HepG2 (cell line): Measurements from ENCODE around the gene CFL1. TPM values are rescaled to one million over a fixed set of nuclear protein-coding genes. Genes with fewer than 3 reads are reported as not detected.
A peak's percentile ranks its signal among the peaks of the same experiment; 100 is the strongest.

Experiments used
- AGO1 ChIP-seq: fragments of 200-400 bp; formaldehyde crosslinking; IDR thresholded peaks from 2 replicates; pipeline ENCODE4 v1.6.1; 2017; ENCODE audit warnings: mild to moderate bottlenecking, low read depth, low read length, moderate library complexity; ENCODE audit not compliant: poor library complexity, severe bottlenecking
- BHLHE40 ChIP-seq: IDR thresholded peaks from 2 replicates; pipeline ENCODE4 v1.6.1; 2011; ENCODE audit warnings: low read length, improper control_type of control experiment
- CEBPB ChIP-seq: IDR thresholded peaks from 2 replicates; pipeline ENCODE4 v1.6.1; 2011; ENCODE audit warnings: low read depth, low read length, improper control_type of control experiment, borderline replicate concordance
- FOSL2 ChIP-seq: sonication (generic); formaldehyde crosslinking; IDR thresholded peaks from 2 replicates; pipeline ENCODE4 v1.4.0; 2020; ENCODE audit warnings: missing genetic modification reagents
- GATAD1 ChIP-seq: IDR thresholded peaks from 2 replicates; pipeline ENCODE4 v1.6.1; 2016; ENCODE audit warnings: missing genetic modification reagents, missing compliant biosample characterization
- JDP2 ChIP-seq: sonication (generic); formaldehyde crosslinking; IDR thresholded peaks from 2 replicates; pipeline ENCODE4 v1.8.1; 2022; ENCODE audit warnings: missing genetic modification reagents, borderline replicate concordance
- PHB2 ChIP-seq: fragments of 450-650 bp; IDR thresholded peaks from 2 replicates; pipeline ENCODE4 v1.6.1; 2018; ENCODE audit not compliant: partially characterized antibody
- PLRG1 ChIP-seq: fragments of 450-650 bp; conservative IDR thresholded peaks from 2 replicates; pipeline ENCODE4 v1.6.1; 2016
- POLR2AphosphoS2 ChIP-seq: IDR thresholded peaks from 2 replicates; pipeline ENCODE4 v1.6.1; 2011; ENCODE audit warnings: low read depth, low read length, improper control_type of control experiment
- ZBTB43 ChIP-seq: sonication (generic); formaldehyde crosslinking; conservative IDR thresholded peaks from 2 replicates; pipeline ENCODE4 v1.4.0; 2020; ENCODE audit warnings: missing genetic modification reagents
- ZMAT3 ChIP-seq: sonication (generic); formaldehyde crosslinking; conservative IDR thresholded peaks from 2 replicates; pipeline ENCODE4 v1.7.0; 2021; ENCODE audit warnings: missing genetic modification reagents
- ZNF12 ChIP-seq: sonication (generic); formaldehyde crosslinking; IDR thresholded peaks from 2 replicates; pipeline ENCODE4 v1.5.0; 2020; ENCODE audit warnings: missing genetic modification reagents
- ZNF225 ChIP-seq: sonication (generic); formaldehyde crosslinking; IDR thresholded peaks from 2 replicates; pipeline ENCODE4 v1.4.0; 2020; ENCODE audit warnings: mild to moderate bottlenecking, missing genetic modification reagents
- ZNF263 ChIP-seq: sonication (generic); formaldehyde crosslinking; IDR thresholded peaks from 2 replicates; pipeline ENCODE4 v1.4.0; 2020; ENCODE audit warnings: missing genetic modification reagents
- ZNF382 ChIP-seq: sonication (generic); formaldehyde crosslinking; IDR thresholded peaks from 2 replicates; pipeline ENCODE4 v1.5.0; 2020; ENCODE audit warnings: missing genetic modification reagents, mild to moderate bottlenecking, borderline replicate concordance
- ZNF383 ChIP-seq: sonication (generic); formaldehyde crosslinking; IDR thresholded peaks from 2 replicates; pipeline ENCODE4 v1.4.0; 2020; ENCODE audit warnings: missing genetic modification reagents, mild to moderate bottlenecking, borderline replicate concordance
- ZNF577 ChIP-seq: sonication (generic); formaldehyde crosslinking; IDR thresholded peaks from 2 replicates; pipeline ENCODE4 v1.4.0; 2020; ENCODE audit warnings: mild to moderate bottlenecking, low read depth, missing genetic modification reagents, borderline replicate concordance
- polyA plus RNA-seq, 8 experiments: library from polyadenylated mRNA; depleted of rRNA in 3 of 8; stranded (reverse) in 7 of 8; unstranded in 1 of 8; fragments of >200 nt; fragmentation: Illumina TruSeq in 4 of 8; extraction: Trizol in 4 of 8; gene quantifications; 2 replicates each; pipeline versions ENCODE4 v1.2.1 to v1.2.3, GENCODE V29; 2011 to 2016; ENCODE audit warnings: low read depth in 4 of 8, missing spikeins in 1 of 8, mixed read lengths in 1 of 8; ENCODE audit not compliant: insufficient read depth in 1 of 8
- total RNA-seq, 5 experiments: library from RNA; depleted of rRNA; stranded (reverse); fragments of >200 nt; fragmentation: Illumina TruSeq; extraction: Trizol; gene quantifications; 2 replicates each; pipeline ENCODE4 v1.2.3, GENCODE V29; 2016; ENCODE audit warnings: low read depth in 1 of 5
- TF ChIP-seq, protein P1 (sequence below): sonication (generic); formaldehyde crosslinking; IDR thresholded peaks from 2 replicates; pipeline ENCODE4 v1.5.0; 2020; ENCODE audit warnings: missing genetic modification reagents, mild to moderate bottlenecking, borderline replicate concordance
- TF ChIP-seq, protein P2 (sequence below): sonication (generic); formaldehyde crosslinking; IDR thresholded peaks from 2 replicates; pipeline ENCODE4 v1.5.0; 2020; ENCODE audit warnings: missing genetic modification reagents
- TF ChIP-seq, protein P3 (sequence below): sonication (generic); formaldehyde crosslinking; IDR thresholded peaks from 2 replicates; pipeline ENCODE4 v1.9.0; 2021; ENCODE audit warnings: mild to moderate bottlenecking, missing genetic modification reagents

Gene CFL1
- total and polyA plus RNA-seq, 2 of the 13 experiments (the other 11 are each of a cell fraction or from before 2014, with no cell fraction given) = 379 to 383 TPM

DNA sequence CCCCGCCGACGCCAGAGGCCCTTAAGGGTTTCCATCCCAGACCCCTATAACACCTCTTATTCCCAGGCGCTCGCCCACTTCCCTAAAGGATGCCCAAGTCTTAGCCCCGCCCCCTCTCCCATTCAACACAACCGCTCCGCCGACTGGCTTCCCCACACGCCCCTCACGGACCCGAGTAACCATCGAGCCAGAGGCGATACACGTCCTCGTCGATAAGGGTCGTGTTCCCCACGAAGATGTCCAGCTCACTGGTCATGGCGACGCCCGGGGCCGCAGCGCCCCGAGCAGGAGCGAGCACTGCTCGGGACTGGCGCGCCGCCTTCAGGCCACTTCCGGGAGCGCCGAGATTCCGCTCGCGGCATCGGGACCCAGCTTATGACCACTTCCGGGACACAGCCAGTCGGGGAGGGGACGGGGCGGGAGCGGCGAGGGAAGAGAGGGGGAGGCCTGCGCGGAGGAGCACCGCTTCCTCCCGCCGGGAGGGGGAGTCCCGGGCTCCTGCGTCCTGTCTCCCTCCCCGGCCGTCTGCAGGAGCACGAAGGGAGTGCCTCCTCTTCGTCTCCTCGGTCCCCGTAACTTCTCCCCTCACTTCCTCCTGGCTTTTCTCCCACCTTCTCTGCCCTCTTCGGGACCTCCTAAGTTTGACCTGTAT, 30.3 kb upstream of the CFL1 start, which contains the start of gene FIBP (continued):
- TF ChIP-seq, protein P1, sequence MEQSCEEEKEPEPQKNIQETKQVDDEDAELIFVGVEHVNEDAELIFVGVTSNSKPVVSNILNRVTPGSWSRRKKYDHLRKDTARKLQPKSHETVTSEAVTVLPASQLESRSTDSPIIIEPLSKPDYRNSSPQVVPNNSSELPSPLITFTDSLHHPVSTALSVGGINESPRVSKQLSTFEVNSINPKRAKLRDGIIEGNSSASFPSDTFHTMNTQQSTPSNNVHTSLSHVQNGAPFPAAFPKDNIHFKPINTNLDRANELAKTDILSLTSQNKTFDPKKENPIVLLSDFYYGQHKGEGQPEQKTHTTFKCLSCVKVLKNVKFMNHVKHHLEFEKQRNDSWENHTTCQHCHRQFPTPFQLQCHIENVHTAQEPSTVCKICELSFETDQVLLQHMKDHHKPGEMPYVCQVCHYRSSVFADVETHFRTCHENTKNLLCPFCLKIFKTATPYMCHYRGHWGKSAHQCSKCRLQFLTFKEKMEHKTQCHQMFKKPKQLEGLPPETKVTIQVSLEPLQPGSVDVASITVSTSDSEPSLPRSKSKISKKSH (CRISPR knock-in tag) = peak; percentile 74
- peak; percentile 51; the same call in 1 of the 2 replicates for TF ChIP-seq BHLHE40
- peak; percentile 49; the same call in 1 of the 2 replicates for TF ChIP-seq ZMAT3 (CRISPR knock-in tag)
- peak; percentile 25 for TF ChIP-seq FOSL2 (CRISPR knock-in tag)
- TF ChIP-seq ZNF263 = peak; percentile 96
- TF ChIP-seq ZNF382 (CRISPR knock-in tag) = no peak
- TF ChIP-seq JDP2 (CRISPR knock-in tag) = no peak
- TF ChIP-seq ZNF225 (CRISPR knock-in tag) = no peak
- TF ChIP-seq AGO1 = peak; percentile 52
- TF ChIP-seq ZNF12 = no peak
- 0 out of 2 replicates have a peak, but pooled peaks have one; percentile 10 for TF ChIP-seq ZBTB43
- TF ChIP-seq PHB2 = no peak
- peak; percentile 91 for TF ChIP-seq GATAD1
- no peak for TF ChIP-seq PLRG1
- TF ChIP-seq, protein P2, sequence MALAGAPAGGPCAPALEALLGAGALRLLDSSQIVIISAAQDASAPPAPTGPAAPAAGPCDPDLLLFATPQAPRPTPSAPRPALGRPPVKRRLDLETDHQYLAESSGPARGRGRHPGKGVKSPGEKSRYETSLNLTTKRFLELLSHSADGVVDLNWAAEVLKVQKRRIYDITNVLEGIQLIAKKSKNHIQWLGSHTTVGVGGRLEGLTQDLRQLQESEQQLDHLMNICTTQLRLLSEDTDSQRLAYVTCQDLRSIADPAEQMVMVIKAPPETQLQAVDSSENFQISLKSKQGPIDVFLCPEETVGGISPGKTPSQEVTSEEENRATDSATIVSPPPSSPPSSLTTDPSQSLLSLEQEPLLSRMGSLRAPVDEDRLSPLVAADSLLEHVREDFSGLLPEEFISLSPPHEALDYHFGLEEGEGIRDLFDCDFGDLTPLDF (CRISPR knock-in tag) = no peak
- TF ChIP-seq POLR2AphosphoS2 = peak; percentile 66; the same call in 1 of the 2 replicates
- TF ChIP-seq CEBPB = no peak
- TF ChIP-seq ZNF383 (CRISPR knock-in tag) = no peak
- TF ChIP-seq ZNF577 (CRISPR knock-in tag) = no peak
- TF ChIP-seq, protein P3, sequence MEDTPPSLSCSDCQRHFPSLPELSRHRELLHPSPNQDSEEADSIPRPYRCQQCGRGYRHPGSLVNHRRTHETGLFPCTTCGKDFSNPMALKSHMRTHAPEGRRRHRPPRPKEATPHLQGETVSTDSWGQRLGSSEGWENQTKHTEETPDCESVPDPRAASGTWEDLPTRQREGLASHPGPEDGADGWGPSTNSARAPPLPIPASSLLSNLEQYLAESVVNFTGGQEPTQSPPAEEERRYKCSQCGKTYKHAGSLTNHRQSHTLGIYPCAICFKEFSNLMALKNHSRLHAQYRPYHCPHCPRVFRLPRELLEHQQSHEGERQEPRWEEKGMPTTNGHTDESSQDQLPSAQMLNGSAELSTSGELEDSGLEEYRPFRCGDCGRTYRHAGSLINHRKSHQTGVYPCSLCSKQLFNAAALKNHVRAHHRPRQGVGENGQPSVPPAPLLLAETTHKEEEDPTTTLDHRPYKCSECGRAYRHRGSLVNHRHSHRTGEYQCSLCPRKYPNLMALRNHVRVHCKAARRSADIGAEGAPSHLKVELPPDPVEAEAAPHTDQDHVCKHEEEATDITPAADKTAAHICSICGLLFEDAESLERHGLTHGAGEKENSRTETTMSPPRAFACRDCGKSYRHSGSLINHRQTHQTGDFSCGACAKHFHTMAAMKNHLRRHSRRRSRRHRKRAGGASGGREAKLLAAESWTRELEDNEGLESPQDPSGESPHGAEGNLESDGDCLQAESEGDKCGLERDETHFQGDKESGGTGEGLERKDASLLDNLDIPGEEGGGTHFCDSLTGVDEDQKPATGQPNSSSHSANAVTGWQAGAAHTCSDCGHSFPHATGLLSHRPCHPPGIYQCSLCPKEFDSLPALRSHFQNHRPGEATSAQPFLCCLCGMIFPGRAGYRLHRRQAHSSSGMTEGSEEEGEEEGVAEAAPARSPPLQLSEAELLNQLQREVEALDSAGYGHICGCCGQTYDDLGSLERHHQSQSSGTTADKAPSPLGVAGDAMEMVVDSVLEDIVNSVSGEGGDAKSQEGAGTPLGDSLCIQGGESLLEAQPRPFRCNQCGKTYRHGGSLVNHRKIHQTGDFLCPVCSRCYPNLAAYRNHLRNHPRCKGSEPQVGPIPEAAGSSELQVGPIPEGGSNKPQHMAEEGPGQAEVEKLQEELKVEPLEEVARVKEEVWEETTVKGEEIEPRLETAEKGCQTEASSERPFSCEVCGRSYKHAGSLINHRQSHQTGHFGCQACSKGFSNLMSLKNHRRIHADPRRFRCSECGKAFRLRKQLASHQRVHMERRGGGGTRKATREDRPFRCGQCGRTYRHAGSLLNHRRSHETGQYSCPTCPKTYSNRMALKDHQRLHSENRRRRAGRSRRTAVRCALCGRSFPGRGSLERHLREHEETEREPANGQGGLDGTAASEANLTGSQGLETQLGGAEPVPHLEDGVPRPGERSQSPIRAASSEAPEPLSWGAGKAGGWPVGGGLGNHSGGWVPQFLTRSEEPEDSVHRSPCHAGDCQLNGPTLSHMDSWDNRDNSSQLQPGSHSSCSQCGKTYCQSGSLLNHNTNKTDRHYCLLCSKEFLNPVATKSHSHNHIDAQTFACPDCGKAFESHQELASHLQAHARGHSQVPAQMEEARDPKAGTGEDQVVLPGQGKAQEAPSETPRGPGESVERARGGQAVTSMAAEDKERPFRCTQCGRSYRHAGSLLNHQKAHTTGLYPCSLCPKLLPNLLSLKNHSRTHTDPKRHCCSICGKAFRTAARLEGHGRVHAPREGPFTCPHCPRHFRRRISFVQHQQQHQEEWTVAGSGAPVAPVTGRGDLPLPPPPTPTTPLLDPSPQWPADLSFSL (CRISPR knock-in tag) = no peak
